SKM-1 treated with dmso at 0.1 percent for 144 hours (cell line): ENCODE results near the gene PXMP2.
"Not testable (repeated sequence)": the region's sequence is repeated elsewhere in the genome, so short reads cannot be mapped to it uniquely, and the experiment has no call there.

Experiments
- DNase-seq: peaks from one replicate; lab custom pipeline; 2025; ENCODE audit not compliant: unreplicated experiment; lab: John Stamatoyannopoulos, UW

The PXMP2 gene

DNA sequence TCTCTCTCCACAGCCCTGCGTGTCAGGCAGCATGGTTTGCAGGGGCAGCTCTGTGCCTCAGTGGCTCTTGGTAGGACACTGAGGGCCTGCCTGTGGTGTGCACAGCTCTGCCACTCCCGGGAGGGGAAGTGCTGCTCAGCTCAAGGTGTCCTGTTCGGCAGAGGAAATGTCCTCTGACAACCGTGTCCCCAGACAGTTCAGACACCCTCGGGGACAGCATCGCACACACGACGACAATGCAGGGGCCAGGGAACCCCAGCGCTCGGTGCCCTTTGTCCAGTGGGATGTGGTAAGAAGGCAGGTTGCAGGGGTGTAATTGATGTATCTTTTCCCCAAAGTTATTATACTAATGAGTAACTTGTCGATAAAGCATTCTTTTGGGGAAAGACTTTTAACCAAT is 60.0 kb downstream of the PXMP2 start:
- no peak for DNase-seq

DNA sequence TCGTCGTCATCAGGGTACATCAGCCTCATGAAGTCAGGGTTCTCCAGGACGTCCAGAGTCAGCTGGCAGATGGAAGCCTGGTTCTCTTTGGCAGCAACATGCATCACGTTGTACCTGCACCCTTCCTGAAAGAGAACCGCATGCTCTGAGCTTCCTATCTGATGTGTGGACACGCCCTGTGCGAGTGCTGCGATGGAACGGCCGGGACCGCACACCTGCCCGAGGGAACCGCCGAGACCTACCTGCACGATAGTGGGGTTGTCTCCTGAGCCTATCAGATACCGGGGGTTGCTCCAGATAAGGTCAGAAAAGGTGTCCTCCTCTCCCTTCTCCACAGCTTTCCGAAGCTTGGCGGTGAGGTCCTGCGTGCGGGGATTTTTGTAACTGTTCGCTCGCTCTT is 60.5 kb downstream of the PXMP2 start:
- no peak for DNase-seq

DNA sequence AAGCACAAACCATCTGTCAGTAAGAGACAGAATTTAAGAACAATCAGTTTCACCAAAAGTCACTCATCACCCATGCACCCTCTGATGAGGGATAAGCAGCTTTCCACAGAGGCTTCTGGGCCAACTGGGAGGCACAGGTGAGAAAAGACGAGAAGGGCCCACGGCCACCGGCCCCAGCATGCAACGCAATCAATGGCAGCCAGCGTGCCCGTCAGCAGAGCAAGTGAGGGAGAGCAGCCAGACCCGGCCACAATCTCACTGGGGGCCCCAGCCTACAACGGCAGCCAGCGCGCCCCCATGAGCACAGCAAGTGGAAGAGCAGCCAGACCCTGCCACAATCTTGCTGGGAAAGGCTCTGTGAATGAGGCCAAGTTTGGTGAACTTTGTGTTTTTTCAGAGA is 60.9 kb downstream of the PXMP2 start:
- DNase-seq = no peak

DNA sequence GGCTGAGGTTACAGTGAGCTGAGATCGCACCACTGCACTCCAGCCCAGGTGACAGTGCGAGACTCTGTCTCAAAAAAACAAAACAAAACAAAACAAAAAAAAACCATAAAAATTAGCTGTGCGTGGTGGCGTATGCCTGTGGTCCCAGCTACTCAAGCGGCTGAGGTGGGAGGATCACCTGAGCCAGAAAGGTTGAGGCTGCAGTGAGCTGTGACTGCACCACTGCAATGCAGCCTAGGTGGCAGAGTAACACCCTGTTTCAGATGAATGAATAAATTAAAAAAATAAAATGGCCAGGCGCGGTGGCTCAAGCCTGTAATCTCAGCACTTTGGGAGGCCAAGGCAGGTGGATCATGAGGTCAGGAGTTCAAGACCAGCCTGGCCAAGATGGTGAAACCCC is 66.3 kb downstream of the PXMP2 start:
- not testable (repeated sequence) for DNase-seq

DNA sequence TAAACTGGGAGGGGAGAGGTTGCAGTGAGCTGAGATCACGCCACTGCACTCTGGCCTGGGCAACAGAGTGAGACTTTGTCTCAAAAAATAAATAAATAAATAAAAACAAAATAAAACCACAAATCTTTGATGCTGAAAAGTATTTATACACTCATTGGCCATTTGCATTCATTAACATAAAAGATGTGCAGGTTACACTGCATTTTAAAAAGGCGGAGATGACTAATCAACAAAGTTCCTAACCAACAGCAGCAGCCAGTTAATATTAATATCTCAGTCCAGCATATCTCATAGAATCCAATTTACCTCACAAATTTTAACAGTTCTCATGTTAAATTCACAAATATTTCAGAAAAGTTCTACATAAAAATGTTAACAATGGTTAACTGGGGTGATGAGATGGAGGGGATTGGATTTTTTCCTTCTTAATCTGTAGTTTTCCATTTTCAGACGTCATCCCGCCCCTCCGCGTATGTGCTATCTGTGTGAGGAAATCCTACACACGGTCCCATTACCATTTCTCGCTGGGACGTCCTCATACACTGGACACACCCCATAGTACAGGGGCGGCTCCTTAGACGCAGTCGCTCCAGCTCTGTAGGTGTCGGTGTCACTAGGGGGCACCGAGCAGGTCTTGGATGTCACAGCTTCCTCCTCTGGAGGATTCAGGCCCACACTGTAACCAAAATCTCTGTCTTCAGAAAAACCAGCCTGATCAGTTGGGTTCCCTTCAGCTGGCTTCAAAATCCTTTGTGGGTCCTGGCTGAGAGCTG is 67.0 kb downstream of the PXMP2 start:
- no peak for DNase-seq
